Hematopoietic multipotent progenitor cell treated with erythropoietin and hydrocortisone succinate and interleukin-3 and kit ligand, for 8 days (in vitro differentiated cells): ENCODE data around the gene CEACAM4.
"Not testable (repeated sequence)": the region's sequence is repeated elsewhere in the genome, so short reads cannot be mapped to it uniquely, and the experiment has no call there.

Experiments
- DNase-seq: peaks from one replicate; pipeline ENCODE4 v3.0.0-alpha.2; 2015

The CEACAM4 gene

DNA sequence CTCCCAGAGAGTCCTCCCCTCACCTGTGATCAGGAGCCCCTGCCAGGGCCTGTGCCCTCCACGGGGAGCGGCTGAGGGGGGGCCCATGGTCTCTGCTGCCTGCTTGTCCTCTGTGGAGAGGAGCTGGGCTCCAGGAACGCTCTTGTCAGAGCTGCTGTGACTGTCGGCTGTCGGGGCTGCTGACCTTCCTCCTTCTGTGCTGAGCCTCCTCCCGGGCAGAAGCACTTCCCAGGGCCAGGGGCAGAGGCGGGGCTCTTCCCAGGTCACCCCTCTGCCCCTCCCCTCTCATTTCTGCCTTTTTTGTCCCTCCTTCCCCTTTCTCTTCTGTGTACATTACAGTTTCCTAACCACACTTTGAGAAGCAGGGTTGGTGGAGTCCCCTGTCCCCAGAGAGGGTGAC is at the start of gene CEACAM4:
Gene CEACAM4 (minus strand): TSS at position 198 of the 400 bp plus-strand sequence. CDS start 111 bp downstream, at position 87.
- DNase-seq, result no peak

GRCh38 chr19:41671486-41671885 is 44.6 kb upstream of the CEACAM4 start:
- no peak for DNase-seq

- DNase-seq, result no peak
Observed at GRCh38 chr19:41670755-41671154, 43.9 kb upstream of the CEACAM4 start.

DNA sequence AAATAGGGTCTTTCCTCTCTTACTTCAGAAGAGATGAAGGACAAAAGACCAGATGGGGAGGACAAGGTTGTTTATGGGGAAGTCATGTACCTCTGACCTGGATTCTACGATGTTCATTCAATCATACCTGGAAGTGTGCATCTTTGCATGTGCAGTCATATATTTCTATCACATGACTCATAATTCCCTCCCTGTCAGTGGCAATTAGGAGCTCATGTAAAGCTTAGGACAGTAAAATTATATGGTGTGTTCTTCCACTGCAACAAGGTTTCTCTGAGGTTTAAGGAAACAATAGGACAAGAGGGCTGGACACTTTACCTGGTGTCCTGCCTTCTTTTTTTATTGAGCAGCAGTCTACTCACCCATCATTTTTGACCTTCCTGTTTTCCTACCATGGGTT is 41.4 kb upstream of the CEACAM4 start:
- no peak for DNase-seq

- DNase-seq, result no peak
Observed at GRCh38 chr19:41666075-41666474, 39.2 kb upstream of the CEACAM4 start.

- no peak for DNase-seq
Observed at GRCh38 chr19:41657157-41657556, 30.3 kb upstream of the CEACAM4 start.

GRCh38 chr19:41656756-41657155 is 29.9 kb upstream of the CEACAM4 start:
- not testable (repeated sequence) for DNase-seq

GRCh38 chr19:41652250-41652649 is 25.4 kb upstream of the CEACAM4 start:
- DNase-seq, result no peak

GRCh38 chr19:41649827-41650226 is 23.0 kb upstream of the CEACAM4 start:
- DNase-seq, result no peak

GRCh38 chr19:41646589-41647204 is 19.8 kb upstream of the CEACAM4 start:
- DNase-seq, result peak; percentile 8

DNA sequence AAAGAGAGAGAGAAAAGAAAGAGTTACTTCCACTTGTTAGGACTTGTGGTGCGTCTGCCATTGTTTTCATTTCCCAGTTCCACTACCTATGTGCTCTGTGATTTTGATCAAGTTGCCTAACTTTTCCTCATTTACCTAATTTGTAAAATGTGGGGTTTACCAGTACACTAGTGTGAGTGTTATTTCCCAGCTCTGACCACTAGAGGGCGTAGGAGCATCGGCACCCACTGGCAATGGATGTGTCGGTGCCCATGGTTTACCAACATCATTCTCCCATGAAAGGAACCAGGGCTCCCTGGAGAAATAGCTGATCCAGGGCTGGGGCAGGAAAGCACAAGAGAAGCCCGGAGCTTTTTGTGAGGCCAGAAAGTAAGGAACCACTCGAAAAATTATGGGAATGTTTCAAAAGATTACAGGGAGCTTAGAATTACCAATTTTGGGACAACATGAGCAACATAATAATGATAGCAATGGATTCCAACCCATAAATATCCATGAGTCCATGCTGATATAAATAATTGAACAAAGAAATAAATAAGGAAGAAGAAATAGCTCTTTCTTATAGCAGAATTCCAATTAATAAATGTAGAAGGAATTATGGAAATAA is 15.1 kb upstream of the CEACAM4 start:
- peak; percentile 62 for DNase-seq

DNA sequence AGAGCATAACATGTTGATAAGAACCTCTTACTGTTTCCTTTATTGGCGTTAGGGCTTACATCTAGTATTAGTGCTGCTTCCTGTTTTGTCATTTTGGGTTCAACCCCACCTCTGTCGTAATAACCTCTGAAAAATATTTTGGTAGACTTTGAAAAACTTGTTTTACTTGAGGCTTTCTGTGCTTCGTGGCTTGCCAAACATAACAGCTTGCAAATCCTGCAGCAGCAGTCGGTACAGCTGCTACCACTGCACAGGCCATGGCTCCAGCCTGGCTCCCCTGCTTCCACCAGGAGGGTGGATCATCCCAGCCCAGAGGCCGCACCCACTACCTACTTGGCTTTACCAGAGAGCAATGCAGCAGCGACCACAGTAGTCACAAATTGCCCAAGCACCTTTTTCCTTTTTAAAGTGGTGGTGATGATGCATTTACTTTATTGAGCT is 11.8 kb upstream of the CEACAM4 start:
- DNase-seq, result no peak

GRCh38 chr19:41637484-41637883 is 10.6 kb upstream of the CEACAM4 start:
- no peak for DNase-seq

DNA sequence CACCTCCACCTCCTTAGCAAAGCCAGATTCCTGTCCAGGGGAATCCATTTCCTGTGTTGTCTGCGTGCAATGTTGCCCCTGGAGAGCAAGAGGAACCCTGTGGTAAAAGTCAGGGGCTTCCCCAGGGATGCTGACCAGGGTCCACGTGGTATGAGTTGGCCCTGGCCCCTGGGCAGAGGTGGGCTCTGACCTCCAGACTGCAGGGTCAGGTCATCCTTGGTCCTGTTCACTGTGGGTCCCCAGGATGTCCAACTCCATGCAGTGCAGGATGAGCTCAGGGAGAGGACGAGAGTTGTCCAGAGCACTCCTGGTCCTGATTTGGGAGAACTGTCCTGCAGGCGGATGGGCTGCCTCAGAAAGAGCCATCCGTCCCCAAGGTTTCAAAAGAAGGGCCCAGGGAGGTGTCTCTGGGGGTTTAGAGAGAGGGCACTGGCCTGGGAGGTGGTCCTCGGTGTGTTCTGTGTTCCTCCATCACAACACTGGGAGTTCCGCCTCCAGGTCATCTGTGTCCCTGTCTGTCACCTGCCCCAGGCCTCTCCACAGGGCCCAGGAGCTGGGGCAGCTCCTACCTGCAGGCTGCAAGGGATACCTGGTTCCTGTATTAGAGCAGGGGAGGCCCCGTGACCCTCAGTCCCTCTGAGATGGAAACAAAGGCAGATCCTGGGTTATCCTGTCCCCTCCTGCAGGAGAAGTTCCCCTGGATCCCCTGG is 1.2 kb upstream of the CEACAM4 start:
- no peak for DNase-seq

DNA sequence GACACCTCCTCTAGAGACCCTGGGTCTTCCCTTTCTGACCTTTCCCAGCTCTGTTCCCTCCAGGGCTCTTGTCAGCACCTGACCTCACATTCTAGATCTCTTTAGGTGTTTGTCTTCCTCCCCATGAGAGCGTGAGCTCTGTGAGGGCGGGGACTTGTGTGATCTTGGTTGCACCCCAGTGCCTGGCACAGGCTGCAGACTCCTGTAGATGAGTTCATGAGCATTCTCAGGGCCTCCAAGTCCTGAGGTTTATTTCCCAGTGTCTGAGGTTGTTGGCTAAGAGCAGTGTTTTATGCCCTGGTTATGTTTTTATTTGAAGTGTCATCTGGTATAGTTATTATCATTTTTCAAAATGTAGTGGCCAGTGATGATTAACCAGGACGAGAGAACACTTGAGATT is 596 bp downstream of the CEACAM4 start:
- no peak for DNase-seq

GRCh38 chr19:41624937-41625336 is 1.9 kb downstream of the CEACAM4 start:
- no peak for DNase-seq

DNA sequence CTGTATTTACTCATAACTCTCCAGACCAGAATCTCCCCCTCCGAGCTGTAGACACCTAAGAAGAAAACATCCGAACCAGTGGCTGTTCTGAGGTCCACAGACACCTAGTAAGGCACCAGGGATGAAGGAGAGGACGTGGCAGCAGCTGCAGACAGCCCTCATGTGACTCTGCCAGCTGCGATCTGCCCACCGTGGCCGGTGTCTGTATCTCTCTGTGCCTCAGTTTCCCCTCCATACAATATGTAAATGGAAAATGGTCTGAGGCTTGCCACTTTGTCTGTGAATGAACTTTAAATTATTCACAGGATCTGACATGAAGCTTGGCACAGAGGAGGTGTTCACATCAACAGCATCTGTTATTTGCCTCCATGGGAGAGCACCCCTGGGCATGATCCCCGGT is 2.4 kb downstream of the CEACAM4 start:
- DNase-seq, result no peak

DNA sequence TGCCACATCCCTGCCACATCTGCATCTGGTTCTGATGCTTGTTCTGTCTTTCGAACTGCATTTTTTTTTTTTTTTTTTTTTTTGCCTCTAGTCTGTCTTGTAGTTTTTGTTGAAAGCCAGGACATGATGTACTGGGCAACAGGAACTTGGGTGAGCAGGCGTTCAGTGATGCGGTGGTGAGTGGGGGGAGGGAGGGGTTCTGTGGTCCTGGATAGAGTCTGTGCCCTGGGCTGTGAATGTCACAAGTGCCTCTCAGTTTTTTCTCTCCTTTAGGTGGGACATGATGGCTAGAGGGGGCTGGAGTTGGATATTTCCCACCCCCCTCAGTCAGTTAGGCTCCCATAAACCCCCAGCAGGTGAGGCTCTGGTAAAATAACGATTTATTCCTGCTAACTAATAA is 3.5 kb downstream of the CEACAM4 start:
- DNase-seq, result no peak

- no peak for DNase-seq
Observed at GRCh38 chr19:41621654-41622053, 5.2 kb downstream of the CEACAM4 start.

- no peak for DNase-seq
Observed at GRCh38 chr19:41621226-41621625, 5.6 kb downstream of the CEACAM4 start.

GRCh38 chr19:41620171-41620570 is 6.7 kb downstream of the CEACAM4 start:
- DNase-seq, result no peak

DNA sequence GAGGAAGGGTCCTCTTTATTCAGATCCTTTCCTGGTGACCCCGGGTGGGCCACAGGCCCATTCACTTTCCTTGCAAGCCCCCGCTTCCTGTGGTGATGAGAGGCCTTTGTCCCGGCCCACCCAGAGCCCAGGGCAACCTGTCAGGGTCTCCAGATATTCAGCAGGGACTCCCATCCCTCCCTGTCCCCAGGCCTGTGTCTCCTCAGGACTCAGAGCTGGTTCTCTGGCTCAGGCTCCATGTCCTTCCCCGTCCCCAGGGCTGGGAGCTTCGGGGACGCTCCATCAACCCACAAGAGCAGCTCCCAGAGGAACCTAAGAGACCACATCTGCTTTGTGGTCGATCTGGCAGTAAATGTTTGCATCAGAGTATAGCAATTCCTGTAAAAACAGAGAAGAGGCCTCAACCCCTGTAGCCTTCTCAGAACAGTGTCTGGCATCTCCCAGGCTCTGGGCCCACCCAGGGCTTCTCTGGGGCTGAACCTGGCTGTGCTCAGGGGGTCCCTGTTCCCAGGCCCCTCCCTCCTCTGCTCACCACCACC is 7.8 kb downstream of the CEACAM4 start:
- DNase-seq, result no peak

DNA sequence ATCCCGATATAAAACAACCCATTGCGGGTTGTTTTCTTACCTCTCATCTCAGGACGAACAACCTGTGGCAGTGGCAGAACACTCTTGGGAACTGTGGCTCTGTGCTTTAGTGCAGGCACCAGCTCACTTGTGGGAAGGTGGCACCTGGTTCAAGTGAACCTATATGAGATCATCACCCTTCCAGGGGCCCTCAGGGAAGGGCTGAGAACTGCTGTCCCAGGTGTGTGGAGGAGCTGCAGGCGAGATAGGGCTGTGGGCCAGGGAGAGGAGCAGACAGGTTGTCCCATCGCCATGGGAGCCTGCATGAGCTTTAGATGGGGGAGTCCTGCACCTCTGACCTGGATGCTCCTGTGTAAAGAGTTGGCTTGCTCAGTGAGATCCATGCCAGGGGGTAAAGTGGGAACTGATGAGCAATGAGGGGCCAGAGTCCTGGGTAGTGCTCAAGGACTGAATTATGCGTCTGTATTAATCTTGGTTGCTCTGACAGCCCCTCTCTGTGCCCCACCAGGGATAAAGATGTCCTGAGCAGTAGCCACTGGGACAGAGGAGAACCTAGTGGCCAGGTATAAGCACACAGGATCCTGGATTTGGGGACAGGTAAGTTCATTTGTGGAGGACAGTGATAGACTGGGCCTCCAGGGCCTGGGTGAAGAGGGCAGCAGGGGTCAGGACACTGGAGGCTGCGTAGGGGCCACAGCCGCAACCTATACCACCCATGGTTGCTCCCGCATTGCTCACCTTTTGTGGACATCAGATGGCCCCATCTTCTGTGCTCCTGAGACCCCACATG is 8.7 kb downstream of the CEACAM4 start:
- DNase-seq, result no peak
